OCI-LY3 (cell line): ENCODE results near the gene IP6K2.

ENCODE experiments used
- H2AFZ ChIP-seq: fragments of 200-600, 300-600 bp; shearing (Covaris generic); 2 replicates; pipeline ENCODE4 v1.6.0; 2014; ENCODE audit warnings: antibody characterized with exemption, low read depth, low read length
- H3K27ac ChIP-seq: fragments of 200-600, 300-600 bp; sonication (generic); 2 replicates; pipeline ENCODE4 v1.5.1; 2014; ENCODE audit warnings: mild to moderate bottlenecking, low read length, moderate library complexity, mixed read lengths
- H3K27me3 ChIP-seq: fragments of 200-600, 300-600 bp; sonication (generic); 2 replicates; pipeline ENCODE4 v1.6.1; 2014; ENCODE audit warnings: low read depth, low read length, mixed read lengths
- H3K36me3 ChIP-seq: fragments of 200-600, 300-600 bp; sonication (generic); replicated peaks from 2 replicates; pipeline ENCODE3; 2014; ENCODE audit warnings: low read depth, low read length, mixed read lengths
- H3K4me1 ChIP-seq: fragments of 300-600, 200-600 bp; sonication (generic); 2 replicates; pipeline ENCODE4 v1.6.1; 2014; ENCODE audit warnings: low read length, mixed read lengths
- H3K4me2 ChIP-seq: fragments of 200-600, 300-600 bp; sonication (generic); 2 replicates; pipeline ENCODE4 v1.6.1; 2014; ENCODE audit warnings: low read length, mixed read lengths
- H3K4me3 ChIP-seq: fragments of 300-600, 200-600 bp; sonication (generic); 2 replicates; pipeline ENCODE4 v1.5.1; 2014; ENCODE audit warnings: antibody characterized with exemption, mild to moderate bottlenecking, low read length, moderate library complexity
- H3K79me2 ChIP-seq: fragments of 300-600, 200-600 bp; shearing (Covaris generic); 2 replicates; pipeline ENCODE4 v1.6.1; 2014; ENCODE audit warnings: mild to moderate bottlenecking, low read length, mixed read lengths
- H3K9ac ChIP-seq: fragments of 300-600, 200-600 bp; shearing (Covaris generic); 2 replicates; pipeline ENCODE4 v1.6.0; 2014; ENCODE audit warnings: mild to moderate bottlenecking, low read length, moderate library complexity
- H3K9me3 ChIP-seq: fragments of 200-600, 300-600 bp; shearing (Covaris generic); 2 replicates; pipeline ENCODE4 v1.6.1; 2014; ENCODE audit warnings: low read length, mixed read lengths; ENCODE audit not compliant: insufficient read depth
- H4K20me1 ChIP-seq: fragments of 200-600, 300-600 bp; sonication (generic); 2 replicates; pipeline ENCODE4 v1.6.1; 2016; ENCODE audit warnings: low read length, mixed read lengths; ENCODE audit not compliant: insufficient read depth
- CTCF ChIP-seq: fragments of 200-600, 300-600 bp; sonication (generic); IDR thresholded peaks from 2 replicates; pipeline ENCODE4 v1.5.1; 2014; ENCODE audit warnings: antibody characterized with exemption, low read length, low read depth
- EZH2phosphoT487 ChIP-seq: fragments of 200-600 bp; shearing (Covaris generic); IDR thresholded peaks from 2 replicates; pipeline ENCODE4 v1.6.1; 2018; ENCODE audit warnings: antibody characterized with exemption, mixed run types, low read depth

The IP6K2 gene

GRCh38 chr3:48656061-48656840, 60.8 kb downstream of the IP6K2 start:
- no peak for TF ChIP-seq CTCF
- TF ChIP-seq EZH2phosphoT487: no peak
- Histone ChIP-seq H3K27me3 (no peaks in the 10 kb centered on the region), H3K4me3 (no peak overlapping the region), H3K4me2 (no peak overlapping the region), H3K4me1 (no peaks in the 10 kb centered on the region), H4K20me1 (no peaks in the 10 kb centered on the region; the same call in 1 of the 2 replicates), H3K27ac (no peak overlapping the region), H3K36me3 (peaks cover 6% of the 10 kb centered on the region), H3K79me2 (no peaks in the 10 kb centered on the region), H3K9ac (no peak overlapping the region), H3K9me3 (no peaks in the 10 kb centered on the region), H2AFZ (no peak overlapping the region)

GRCh38 chr3:48655606-48656005, 61.4 kb downstream of the IP6K2 start:
- no peak overlapping the region for H2AFZ ChIP-seq
- no peaks in the 10 kb centered on the region for H3K9me3 ChIP-seq
- H4K20me1 ChIP-seq: no peaks in the 10 kb centered on the region; the same call in 1 of the 2 replicates
- H3K4me2 ChIP-seq: no peak overlapping the region
- H3K27ac ChIP-seq: no peak overlapping the region
- TF ChIP-seq CTCF (no peak), EZH2phosphoT487 (no peak)
- no peaks in the 10 kb centered on the region for H3K4me1 ChIP-seq
- H3K9ac ChIP-seq: no peak overlapping the region
- H3K27me3 ChIP-seq: no peaks in the 10 kb centered on the region
- no peak overlapping the region for H3K4me3 ChIP-seq
- H3K79me2 ChIP-seq: no peaks in the 10 kb centered on the region
- H3K36me3 ChIP-seq: peaks cover 1% of the 10 kb centered on the region

- no peaks in the 10 kb centered on the region for H3K9me3 ChIP-seq
- no peak overlapping the region for H3K4me2 ChIP-seq
- no peak for TF ChIP-seq CTCF
- no peak for TF ChIP-seq EZH2phosphoT487
- H3K27me3 ChIP-seq: no peaks in the 10 kb centered on the region
- no peak overlapping the region for H3K27ac ChIP-seq
- H3K36me3 ChIP-seq: no peaks in the 10 kb centered on the region
- no peaks in the 10 kb centered on the region; the same call in 1 of the 2 replicates for H4K20me1 ChIP-seq
- no peak overlapping the region for H3K4me3 ChIP-seq
- no peak overlapping the region for H2AFZ ChIP-seq
- no peaks in the 10 kb centered on the region for H3K79me2 ChIP-seq
- no peaks in the 10 kb centered on the region for H3K4me1 ChIP-seq
- H3K9ac ChIP-seq: no peak overlapping the region
Measured at GRCh38 chr3:48655063-48655462, 62.0 kb downstream of the IP6K2 start.

GRCh38 chr3:48652923-48653715, 63.9 kb downstream of the IP6K2 start:
- H3K27ac ChIP-seq: no peak overlapping the region
- no peaks in the 10 kb centered on the region for H3K79me2 ChIP-seq
- no peak for TF ChIP-seq CTCF

More at GRCh38 chr3:48652923-48653715, 63.9 kb downstream of the IP6K2 start:
- Histone ChIP-seq H3K27me3 (no peaks in the 10 kb centered on the region), H3K9me3 (no peaks in the 10 kb centered on the region), H3K4me3 (no peak overlapping the region), H2AFZ (no peak overlapping the region), H3K4me1 (no peaks in the 10 kb centered on the region), H3K9ac (no peak overlapping the region), H3K36me3 (no peaks in the 10 kb centered on the region), H3K4me2 (no peak overlapping the region), H4K20me1 (no peaks in the 10 kb centered on the region; the same call in 1 of the 2 replicates)
